Right lobe of liver (tissue), 6 donors: ENCODE results near the gene FDX1. TPM values are rescaled to one million over a fixed set of nuclear protein-coding genes. Genes with fewer than 3 reads are reported as not detected.
A peak's percentile ranks its signal among the peaks of the same experiment; 100 is the strongest.

Experiments
- ATAC-seq, 4 donors: fragments of 200-7000 bp; cut with Tn5 transposase; one replicate each; pipeline ENCODE4 v1.9.1; 2020; ENCODE audit warnings: mild to moderate bottlenecking in 4 of 4, moderate library complexity in 4 of 4
- DNase-seq, 3 donors: peaks; one replicate each; pipeline ENCODE4 v3.0.0-alpha.2; 2020
- H3K27ac ChIP-seq, 3 donors: fragments of 200-600 bp; one replicate each; pipeline ENCODE4 v1.8.0; 2022
- H3K27me3 ChIP-seq, 2 donors: fragments of 200-600 bp; one replicate each; pipeline ENCODE4 v1.8.0; 2022
- H3K36me3 ChIP-seq, 4 donors: fragments of 200-600 bp; sonication (generic) in 1 of 4; one replicate each; pipeline versions ENCODE4 v1.5.1 to v1.8.0; 2017 to 2022; ENCODE audit warnings: control low read depth in 1 of 4
- H3K4me1 ChIP-seq, 4 donors: fragments of 200-600 bp; sonication (generic) in 1 of 4; one replicate each; pipeline versions ENCODE4 v1.5.1 to v1.8.0; 2017 to 2022; ENCODE audit warnings: control low read depth in 1 of 4
- H3K4me3 ChIP-seq, 3 donors: fragments of 200-600 bp; one replicate each; pipeline ENCODE4 v1.8.0; 2022
- H3K9me3 ChIP-seq, 4 donors: fragments of 200-600 bp; sonication (generic) in 1 of 4; one replicate each; pipeline versions ENCODE4 v1.5.1 to v1.8.0; 2017 to 2022; ENCODE audit warnings: control low read depth in 1 of 4
- POLR2A ChIP-seq: fragments of 450-650 bp; IDR thresholded peaks from one replicate; pipeline ENCODE4 v1.6.1; 2017; ENCODE audit warnings: antibody characterized with exemption, mild to moderate bottlenecking
- WGBS: methylation state at CpG from one replicate; pipeline ENCODE4 v1.1.6; 2018; ENCODE audit warnings: low coverage, low lambda C conversion rate; ENCODE audit not compliant: insufficient coverage; ENCODE audit errors: missing lambda C conversion rate; 5-methylcytosine and 5-hydroxymethylcytosine counted together
- intact Hi-C, 2 donors: fragments of 100-400 bp; cut with DNase I; formaldehyde crosslinking; loops; one replicate each; pipeline versions ENCODE4 v1.11.2 to v1.14.1; 2022
- total RNA-seq, 6 experiments: library from RNA; depleted of rRNA in 2 of 6; stranded (reverse); fragments of >200 nt in 2 of 6; fragmentation: NEBNext Ultra II Directional in 3 of 6; extraction: Animal tissue kit (Norgen Biotek cat#: 25700) in 3 of 6; gene quantifications; one replicate each; pipeline versions ENCODE4 v1.1.0 to v1.2.4, GENCODE V29; 2016 to 2023
- TF ChIP-seq, protein P1 (sequence below), 4 donors: fragments of 200-600 bp in 3 of 4; fragments of 450-650 bp in 1 of 4; IDR thresholded peaks; one replicate each; pipeline versions ENCODE4 v1.5.1 to v1.8.0; 2016 to 2022; ENCODE audit warnings: antibody characterized with exemption in 4 of 4, mild to moderate bottlenecking in 2 of 4
- donor health status: DM: no; HTN: yes; CAD: no.
- donor health status: DM: no; HTN: no; CAD: no.
- donor health status: DM: no; HTN: no; CAD: no.
- donor health status: DM: no; HTN: yes; CAD: no.
- donor health status: DM: no; HTN: yes; CAD: no.

The FDX1 gene
- total RNA-seq, 6 experiments from 2014 or later = 20.6 to 42.6 (median 25.1) TPM

DNA sequence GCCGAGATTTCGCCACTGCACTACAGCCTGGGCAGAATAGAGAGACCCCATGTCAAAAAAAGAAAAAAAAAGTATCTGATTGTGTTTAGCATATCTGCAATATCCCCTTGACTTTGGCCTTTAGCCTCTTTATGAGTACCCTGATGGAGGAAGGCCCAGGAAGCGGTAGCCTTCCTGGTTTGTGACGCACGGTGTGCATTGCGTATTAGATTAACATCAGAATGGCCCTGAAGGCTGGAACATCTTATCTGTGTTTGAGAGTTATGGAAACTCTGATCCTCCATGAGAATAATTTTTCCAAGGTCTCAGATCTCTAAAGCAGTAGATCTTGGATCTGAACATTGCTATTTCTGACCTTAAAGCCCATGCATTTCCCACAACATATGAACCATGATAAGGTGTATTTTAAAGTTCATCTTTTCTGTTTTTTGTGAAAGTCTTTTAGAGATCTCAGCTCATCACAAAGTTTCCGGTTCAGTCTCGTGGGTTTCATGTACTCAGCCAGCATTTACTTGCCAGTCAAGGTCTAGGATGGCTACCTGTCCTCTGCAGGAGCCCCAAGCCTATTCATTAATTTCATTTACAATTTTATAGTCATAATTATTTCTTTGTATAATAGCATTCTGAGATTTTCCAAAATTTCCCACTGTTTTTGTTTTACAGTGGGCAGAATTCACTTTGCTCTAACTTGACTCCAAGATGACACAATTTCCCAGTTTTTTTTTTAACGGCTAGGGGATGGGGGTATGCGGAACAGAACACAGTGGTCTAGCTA is 605 bp upstream of the FDX1 start:
- 48% methylated on average over 9 of the region's 10 CpGs for WGBS

DNA sequence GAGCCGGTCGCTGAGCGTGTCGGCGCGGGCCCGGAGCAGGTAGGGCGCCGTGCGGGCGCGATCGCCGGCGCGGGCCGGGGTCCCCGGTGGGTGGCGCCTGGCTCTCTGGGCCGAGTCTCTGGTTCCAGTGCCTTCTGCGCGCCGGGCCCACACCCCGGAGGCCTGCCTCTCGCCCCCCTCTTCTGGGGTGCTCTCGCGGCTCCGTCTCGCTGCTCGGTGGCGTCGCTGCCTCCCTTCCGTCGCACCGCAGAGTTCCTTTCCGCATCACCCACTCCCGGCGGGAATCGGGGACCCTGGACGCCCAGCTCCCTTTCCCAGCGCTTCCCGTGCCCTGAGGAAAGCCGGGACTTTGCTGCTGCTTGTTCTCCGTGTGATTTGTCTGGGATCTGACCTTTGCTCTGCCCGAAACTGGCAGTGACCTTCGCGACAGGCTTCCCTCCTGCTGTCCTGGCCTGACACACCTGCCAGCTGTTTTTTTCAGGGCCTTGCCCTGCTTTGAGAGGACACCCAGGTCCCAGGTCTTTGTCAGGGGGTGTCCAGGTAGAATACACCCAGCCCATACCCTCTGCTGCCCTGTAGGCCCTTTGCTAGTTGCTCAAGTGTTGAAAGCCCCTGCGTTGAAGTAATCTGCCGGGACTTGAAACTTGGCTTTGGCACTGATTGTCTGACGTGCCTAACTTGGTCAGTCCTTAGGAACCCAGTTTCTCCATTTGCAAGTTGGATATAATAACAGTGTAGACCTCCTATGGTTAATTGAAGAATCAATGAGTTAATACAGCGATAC is 711 bp downstream of the FDX1 start:
- no peaks in the 10 kb centered on the region for H3K27me3 ChIP-seq
- H3K4me3 ChIP-seq = peak overlapping the region; percentile 74 to 89 (median 83)
- DNase-seq = peak; percentile 72 to 90 (median 87)
- TF ChIP-seq, protein P1, sequence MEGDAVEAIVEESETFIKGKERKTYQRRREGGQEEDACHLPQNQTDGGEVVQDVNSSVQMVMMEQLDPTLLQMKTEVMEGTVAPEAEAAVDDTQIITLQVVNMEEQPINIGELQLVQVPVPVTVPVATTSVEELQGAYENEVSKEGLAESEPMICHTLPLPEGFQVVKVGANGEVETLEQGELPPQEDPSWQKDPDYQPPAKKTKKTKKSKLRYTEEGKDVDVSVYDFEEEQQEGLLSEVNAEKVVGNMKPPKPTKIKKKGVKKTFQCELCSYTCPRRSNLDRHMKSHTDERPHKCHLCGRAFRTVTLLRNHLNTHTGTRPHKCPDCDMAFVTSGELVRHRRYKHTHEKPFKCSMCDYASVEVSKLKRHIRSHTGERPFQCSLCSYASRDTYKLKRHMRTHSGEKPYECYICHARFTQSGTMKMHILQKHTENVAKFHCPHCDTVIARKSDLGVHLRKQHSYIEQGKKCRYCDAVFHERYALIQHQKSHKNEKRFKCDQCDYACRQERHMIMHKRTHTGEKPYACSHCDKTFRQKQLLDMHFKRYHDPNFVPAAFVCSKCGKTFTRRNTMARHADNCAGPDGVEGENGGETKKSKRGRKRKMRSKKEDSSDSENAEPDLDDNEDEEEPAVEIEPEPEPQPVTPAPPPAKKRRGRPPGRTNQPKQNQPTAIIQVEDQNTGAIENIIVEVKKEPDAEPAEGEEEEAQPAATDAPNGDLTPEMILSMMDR (IDR thresholded peaks at IDR 0.05) = no peak
- no peak for TF ChIP-seq POLR2A
- H3K4me1 ChIP-seq = peaks cover 0 to 42% (median 19%) of the 10 kb centered on the region in 4 donors
- H3K27ac ChIP-seq = peak overlapping the region; percentile 95 to 100 (median 97)
- no peaks in the 10 kb centered on the region for H3K9me3 ChIP-seq
- H3K36me3 ChIP-seq = no peaks in the 10 kb centered on the region
- ATAC-seq = peak; percentile 60 to 82 (median 72)
- WGBS = 0% methylated on average over 9 of the region's 51 CpGs
- intact Hi-C loops = no loop called here

More for the DNA sequence above, 605 bp upstream of the FDX1 start:
- no peak for TF ChIP-seq POLR2A
- TF ChIP-seq, protein P1 (IDR thresholded peaks at IDR 0.05) = no peak
- intact Hi-C loops = no loop called here
- ATAC-seq (no peak), DNase-seq (no peak)
- H3K9me3 ChIP-seq = no peaks in the 10 kb centered on the region
- peaks cover 0 to 32% (median 14%) of the 10 kb centered on the region in 4 donors for H3K4me1 ChIP-seq
- H3K27me3 ChIP-seq = no peaks in the 10 kb centered on the region
- H3K27ac ChIP-seq = peak overlapping the region in 1 of 3 donors; percentile 97
- no peaks in the 10 kb centered on the region for H3K36me3 ChIP-seq
- peak overlapping the region; percentile 74 to 89 (median 83) for H3K4me3 ChIP-seq

DNA sequence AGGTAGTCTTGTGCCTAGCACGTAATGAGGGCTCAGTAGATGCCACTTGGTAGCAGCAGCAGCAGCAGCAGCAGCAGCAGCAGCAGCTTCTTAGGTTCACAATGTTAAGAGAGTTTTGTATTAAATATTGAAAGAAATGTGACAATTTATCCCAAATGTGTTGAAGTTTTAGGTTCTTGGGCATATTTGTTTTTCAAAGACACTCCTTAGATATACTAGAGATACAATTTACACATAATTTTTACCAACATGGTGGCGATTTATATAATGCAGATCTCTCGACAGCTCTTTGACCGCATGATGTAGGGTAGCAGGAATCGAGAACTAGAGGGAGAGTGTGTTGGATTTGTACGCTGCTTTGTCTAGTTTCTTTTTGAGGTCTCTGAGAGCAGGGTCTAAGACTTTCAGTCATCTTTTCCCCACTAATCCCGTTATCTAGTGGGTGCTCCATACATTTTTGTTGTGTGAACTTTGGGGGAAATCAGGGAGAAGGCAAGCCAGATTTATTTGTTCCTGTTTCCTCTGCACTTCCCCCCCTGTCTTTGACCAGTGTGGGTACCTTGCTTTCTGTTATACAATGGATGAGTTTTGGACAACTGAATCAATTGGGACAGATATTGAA is 1.4 kb downstream of the FDX1 start:
- DNase-seq (no peak), ATAC-seq (peak in 3 of 4 donors; percentile 2 to 8 (median 8))
- Histone ChIP-seq H3K4me3 (peak overlapping the region; percentile 74 to 89 (median 83)), H3K27ac (peak overlapping the region; percentile 95 to 100 (median 97)), H3K27me3 (no peaks in the 10 kb centered on the region), H3K9me3 (no peaks in the 10 kb centered on the region), H3K4me1 (peaks cover 0 to 49% (median 22%) of the 10 kb centered on the region in 4 donors), H3K36me3 (no peaks in the 10 kb centered on the region)
- 2% methylated on average over 7 of the region's 7 CpGs for WGBS
- TF ChIP-seq, protein P1 (IDR thresholded peaks at IDR 0.05) = no peak
- TF ChIP-seq POLR2A = no peak
- intact Hi-C loops = no loop called here

DNA sequence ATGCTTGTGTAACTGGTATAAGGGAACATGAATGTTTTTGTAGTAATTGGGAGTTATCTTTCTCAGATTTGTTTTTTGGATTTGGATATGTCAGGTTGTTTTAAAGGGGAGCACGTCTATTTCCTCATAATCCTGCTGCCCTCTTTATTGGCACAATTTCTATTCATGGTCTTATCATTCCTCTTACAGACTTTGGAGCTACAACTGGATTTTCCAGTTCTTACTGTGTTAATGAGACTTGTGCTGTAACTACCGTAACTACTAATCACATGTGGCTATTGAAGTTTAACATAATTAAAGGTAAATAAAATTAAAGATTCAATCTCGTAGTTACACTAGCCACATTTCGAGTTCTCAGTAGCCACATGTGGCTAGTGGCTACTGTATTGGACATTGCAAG is 1.9 kb downstream of the FDX1 start:
- Histone ChIP-seq H3K9me3 (no peaks in the 10 kb centered on the region), H3K4me1 (peaks cover 0 to 52% (median 23%) of the 10 kb centered on the region in 4 donors), H3K27ac (peak overlapping the region; percentile 95 to 100 (median 97)), H3K36me3 (no peaks in the 10 kb centered on the region), H3K4me3 (peak overlapping the region; percentile 74 to 89 (median 83)), H3K27me3 (no peaks in the 10 kb centered on the region)
- DNase-seq = no peak
- no peak for TF ChIP-seq POLR2A
- TF ChIP-seq, protein P1 (IDR thresholded peaks at IDR 0.05) = no peak
- WGBS = 23% methylated on average over 4 of the region's 4 CpGs
- ATAC-seq = no peak
- intact Hi-C loops = no loop called here
